ENCODE measurements around the gene DYNLRB1. TPM values are rescaled to one million over a fixed set of nuclear protein-coding genes. Genes with fewer than 3 reads are reported as not detected.
A peak's percentile ranks its signal among the peaks of the same experiment; 100 is the strongest.

Gene DYNLRB1
- total RNA-seq, 1 experiment from 2014 or later = 127 TPM

GRCh38 chr20:34528921-34529297 is 12.7 kb downstream of the DYNLRB1 start:
- H3K27me3 Mint-ChIP-seq (ENCODE audit: insufficient read depth, unreplicated experiment) = no peaks in the 10 kb centered on the region
- CTCF ChIA-PET = interaction anchor here (1.5 kb wide), 1 partner anchor 216 kb away, joined by 3 read pairs; no protein-coding TSS in a partner anchor
- H3K9me3 Mint-ChIP-seq (ENCODE audit: unreplicated experiment) = no peaks in the 10 kb centered on the region
- peaks cover 28% of the 10 kb centered on the region for H3K4me1 Mint-ChIP-seq (ENCODE audit: insufficient read depth, unreplicated experiment)
- TF ChIP-seq CTCF (IDR thresholded peaks at IDR 0.05; ENCODE audit: unreplicated experiment) = no peak
- H3K27ac Mint-ChIP-seq (ENCODE audit: low read depth, unreplicated experiment) = no peak overlapping the region
- intact Hi-C loops (cut with micrococcal nuclease) = loop anchor here (10.0 kb wide), 1 partner anchor 334 kb away; no protein-coding TSS in a partner anchor
- peak; percentile 34 for DNase-seq (ENCODE audit: unreplicated experiment)
- peaks cover 70% of the 10 kb centered on the region for H3K36me3 Mint-ChIP-seq (ENCODE audit: insufficient read depth, unreplicated experiment)
- no peak overlapping the region for H3K4me3 Mint-ChIP-seq (ENCODE audit: unreplicated experiment)
- no TSS peak for BruUV-seq (replicated peaks)
- POLR2A ChIA-PET = no interaction called here

GRCh38 chr20:34529742-34530141 is 13.5 kb downstream of the DYNLRB1 start:
- Mint-ChIP-seq H3K27ac (ENCODE audit: low read depth, unreplicated experiment) (no peak overlapping the region), H3K9me3 (ENCODE audit: unreplicated experiment) (no peaks in the 10 kb centered on the region), H3K27me3 (ENCODE audit: insufficient read depth, unreplicated experiment) (no peaks in the 10 kb centered on the region), H3K4me3 (ENCODE audit: unreplicated experiment) (no peak overlapping the region), H3K4me1 (ENCODE audit: insufficient read depth, unreplicated experiment) (peaks cover 28% of the 10 kb centered on the region), H3K36me3 (ENCODE audit: insufficient read depth, unreplicated experiment) (peaks cover 73% of the 10 kb centered on the region)
- no TSS peak for BruUV-seq (replicated peaks)
- no peak for DNase-seq (ENCODE audit: unreplicated experiment)
- POLR2A ChIA-PET = interaction anchor here (5.7 kb wide), 1 partner anchor 13 kb away, joined by 34 read pairs; the partner anchor contains the start of gene DYNLRB1
- TF ChIP-seq CTCF (IDR thresholded peaks at IDR 0.05; ENCODE audit: unreplicated experiment) = no peak
- intact Hi-C loops (cut with micrococcal nuclease) = loop anchor here (10.0 kb wide), 1 partner anchor 335 kb away; no protein-coding TSS in a partner anchor
- CTCF ChIA-PET = interaction anchor here (0.9 to 2.1 kb wide), 5 partner anchors 10 to 217 kb away, joined by 3 to 19 read pairs (median 3); partner anchors contain the start of gene DYNLRB1

- peaks cover 24% of the 10 kb centered on the region for H3K4me1 Mint-ChIP-seq (ENCODE audit: insufficient read depth, unreplicated experiment)
- intact Hi-C loops (cut with micrococcal nuclease) = no loop called here
- H3K36me3 Mint-ChIP-seq (ENCODE audit: insufficient read depth, unreplicated experiment) = peaks cover 73% of the 10 kb centered on the region
- H3K27ac Mint-ChIP-seq (ENCODE audit: low read depth, unreplicated experiment) = peak overlapping the region; percentile 77
- no peaks in the 10 kb centered on the region for H3K9me3 Mint-ChIP-seq (ENCODE audit: unreplicated experiment)
- no peak for TF ChIP-seq CTCF (IDR thresholded peaks at IDR 0.05; ENCODE audit: unreplicated experiment)
- no TSS peak for BruUV-seq (replicated peaks)
- POLR2A ChIA-PET = interaction anchor here (0.6 to 5.7 kb wide), 3 partner anchors 13 to 23 kb away, joined by 3 to 34 read pairs (median 3); partner anchors contain the start of gene DYNLRB1
- CTCF ChIA-PET = interaction anchor here (0.5 to 2.1 kb wide), 5 partner anchors 9 to 90 kb away, joined by 3 to 19 read pairs (median 3); partner anchors contain the start of gene DYNLRB1
- no peaks in the 10 kb centered on the region for H3K27me3 Mint-ChIP-seq (ENCODE audit: insufficient read depth, unreplicated experiment)
- DNase-seq (ENCODE audit: unreplicated experiment) = no peak
- H3K4me3 Mint-ChIP-seq (ENCODE audit: unreplicated experiment) = no peak overlapping the region
Measured at GRCh38 chr20:34530342-34530741, 14.1 kb downstream of the DYNLRB1 start.

GRCh38 chr20:34531608-34532265 is 15.5 kb downstream of the DYNLRB1 start:
- TF ChIP-seq CTCF (IDR thresholded peaks at IDR 0.05; ENCODE audit: unreplicated experiment) = no peak
- POLR2A ChIA-PET = interaction anchor here (0.7 to 5.7 kb wide), 4 partner anchors 12 to 183 kb away, joined by 3 to 34 read pairs (median 3); partner anchors contain the start of gene DYNLRB1
- BruUV-seq (replicated peaks) = no TSS peak
- CTCF ChIA-PET = interaction anchor here (0.6 to 3.1 kb wide), 4 partner anchors 9 to 219 kb away, joined by 3 to 10 read pairs (median 4); no protein-coding TSS in a partner anchor
- DNase-seq (ENCODE audit: unreplicated experiment) = no peak
- no peak overlapping the region for H3K4me3 Mint-ChIP-seq (ENCODE audit: unreplicated experiment)
- intact Hi-C loops (cut with micrococcal nuclease) = no loop called here
- no peaks in the 10 kb centered on the region for H3K27me3 Mint-ChIP-seq (ENCODE audit: insufficient read depth, unreplicated experiment)
- H3K36me3 Mint-ChIP-seq (ENCODE audit: insufficient read depth, unreplicated experiment) = peaks cover 70% of the 10 kb centered on the region
- H3K4me1 Mint-ChIP-seq (ENCODE audit: insufficient read depth, unreplicated experiment) = peaks cover 10% of the 10 kb centered on the region
- peak overlapping the region; percentile 77 for H3K27ac Mint-ChIP-seq (ENCODE audit: low read depth, unreplicated experiment)
- H3K9me3 Mint-ChIP-seq (ENCODE audit: unreplicated experiment) = no peaks in the 10 kb centered on the region
